DMS114 treated with DMSO at 0.1 percent for 48 hours (cell line): ENCODE data around the gene PKP4.

Source experiments
- DNase-seq: peaks from one replicate; lab custom pipeline; 2025; ENCODE audit not compliant: unreplicated experiment; lab: John Stamatoyannopoulos, UW

The PKP4 gene

GRCh38 chr2:158542577-158542976, 85.8 kb downstream of the PKP4 start:
- DNase-seq = no peak

GRCh38 chr2:158543957-158544356, 87.2 kb downstream of the PKP4 start:
- DNase-seq = no peak

GRCh38 chr2:158544998-158545397, 88.2 kb downstream of the PKP4 start:
- DNase-seq = no peak

GRCh38 chr2:158546412-158547144, 89.8 kb downstream of the PKP4 start:
- DNase-seq = no peak

GRCh38 chr2:158553257-158553656, 96.5 kb downstream of the PKP4 start:
- DNase-seq = no peak

GRCh38 chr2:158554996-158555395, 98.2 kb downstream of the PKP4 start:
- no peak for DNase-seq

GRCh38 chr2:158556124-158556523, 99.4 kb downstream of the PKP4 start:
- no peak for DNase-seq

- no peak for DNase-seq
These were observed 101.0 kb downstream of the PKP4 start for GRCh38 chr2:158557752-158558151.

GRCh38 chr2:158559252-158559651, 102.5 kb downstream of the PKP4 start:
- no peak for DNase-seq

GRCh38 chr2:158560259-158560658, 103.5 kb downstream of the PKP4 start:
- DNase-seq = no peak

- DNase-seq = no peak
These were observed 104.3 kb downstream of the PKP4 start for GRCh38 chr2:158561054-158561453.

- no peak for DNase-seq
These were observed 110.5 kb downstream of the PKP4 start for GRCh38 chr2:158567208-158567607.

GRCh38 chr2:158569284-158569683, 112.5 kb downstream of the PKP4 start:
- no peak for DNase-seq

GRCh38 chr2:158570869-158571268, 114.1 kb downstream of the PKP4 start:
- DNase-seq = no peak

GRCh38 chr2:158573739-158574138, 117.0 kb downstream of the PKP4 start:
- DNase-seq = no peak

- DNase-seq = no peak
These were observed 118.4 kb downstream of the PKP4 start for GRCh38 chr2:158575051-158575635.

- DNase-seq = no peak
These were observed 120.4 kb downstream of the PKP4 start for GRCh38 chr2:158577141-158577540.

GRCh38 chr2:158578703-158579330, 122.1 kb downstream of the PKP4 start:
- no peak for DNase-seq

GRCh38 chr2:158579928-158580327, 123.2 kb downstream of the PKP4 start:
- DNase-seq = no peak

- no peak for DNase-seq
These were observed 124.0 kb downstream of the PKP4 start for GRCh38 chr2:158580760-158581159.

GRCh38 chr2:158582670-158583069, 125.9 kb downstream of the PKP4 start:
- no peak for DNase-seq

GRCh38 chr2:158583923-158584322, 127.2 kb downstream of the PKP4 start:
- no peak for DNase-seq
